NT2/D1 (cell line): Measurements from ENCODE around the gene CFAP70.

Experiments used
- SUZ12 ChIP-seq: IDR thresholded peaks from 2 replicates; pipeline ENCODE4 v1.6.1; 2011; ENCODE audit not compliant: insufficient read length, insufficient read depth; ENCODE audit errors: extremely low read depth
- YY1 ChIP-seq: IDR thresholded peaks from 2 replicates; pipeline ENCODE4 v1.6.1; 2011; ENCODE audit not compliant: insufficient read length, insufficient read depth
- ZNF274 ChIP-seq: IDR thresholded peaks from 2 replicates; pipeline ENCODE4 v1.6.1; 2011; ENCODE audit warnings: mild to moderate bottlenecking, low read depth, low read length

GRCh38 chr10:73344269-73344668 lies 14.4 kb downstream of the CFAP70 start:
- TF ChIP-seq ZNF274, result no peak
- no peak for TF ChIP-seq YY1
- no peak for TF ChIP-seq SUZ12
